GM19043 (cell line): ENCODE results near the gene DUSP6.
"Not testable (repeated sequence)": the region's sequence is repeated elsewhere in the genome, so short reads cannot be mapped to it uniquely, and the experiment has no call there.

Source experiments
- ATAC-seq: cut with Tn5 transposase; IDR thresholded peaks from one replicate; pipeline ENCODE4 v1.9.1; 2021; ENCODE audit warnings: low read depth; ENCODE audit not compliant: unreplicated experiment

The DUSP6 gene

GRCh38 chr12:89353188-89353822, 1.0 kb upstream of the DUSP6 start:
- ATAC-seq = no peak

GRCh38 chr12:89352242-89352491, 134 bp downstream of the DUSP6 start:
- ATAC-seq = no peak

GRCh38 chr12:89351489-89352241, 636 bp downstream of the DUSP6 start:
- ATAC-seq = peak; percentile 22

- no peak for ATAC-seq
Measured at GRCh38 chr12:89350630-89351488, 1.4 kb downstream of the DUSP6 start.

GRCh38 chr12:89350260-89350629, 2.1 kb downstream of the DUSP6 start:
- ATAC-seq = no peak

- ATAC-seq = no peak
Measured at GRCh38 chr12:89349814-89350213, 2.5 kb downstream of the DUSP6 start.

GRCh38 chr12:89348894-89349699, 3.2 kb downstream of the DUSP6 start:
- ATAC-seq = no peak

GRCh38 chr12:89347325-89347829, 4.9 kb downstream of the DUSP6 start:
- no peak for ATAC-seq

GRCh38 chr12:89346741-89347324, 5.5 kb downstream of the DUSP6 start:
- peak; percentile 5 for ATAC-seq

GRCh38 chr12:89345830-89346740, 6.2 kb downstream of the DUSP6 start:
- peak; percentile 98 for ATAC-seq

GRCh38 chr12:89345376-89345775, 6.9 kb downstream of the DUSP6 start:
- no peak for ATAC-seq

- ATAC-seq = no peak
Measured at GRCh38 chr12:89344862-89345202, 7.5 kb downstream of the DUSP6 start.

- no peak for ATAC-seq
Measured at GRCh38 chr12:89344043-89344861, 8.0 kb downstream of the DUSP6 start.

- no peak for ATAC-seq
Measured at GRCh38 chr12:89343127-89343526, 9.2 kb downstream of the DUSP6 start.

- no peak for ATAC-seq
Measured at GRCh38 chr12:89340861-89341260, 11.4 kb downstream of the DUSP6 start.

- ATAC-seq = no peak
Measured at GRCh38 chr12:89339526-89339925, 12.8 kb downstream of the DUSP6 start.

- ATAC-seq = not testable (repeated sequence)
Measured at GRCh38 chr12:89337136-89337535, 15.2 kb downstream of the DUSP6 start.

GRCh38 chr12:89335452-89336244, 16.7 kb downstream of the DUSP6 start:
- no peak for ATAC-seq
